Measurements from ENCODE around the gene GPR158.

GPR158 gene

GRCh38 chr10:25522294-25522693, 347.5 kb downstream of the GPR158 start:
- DNase-seq = no peak

DNA sequence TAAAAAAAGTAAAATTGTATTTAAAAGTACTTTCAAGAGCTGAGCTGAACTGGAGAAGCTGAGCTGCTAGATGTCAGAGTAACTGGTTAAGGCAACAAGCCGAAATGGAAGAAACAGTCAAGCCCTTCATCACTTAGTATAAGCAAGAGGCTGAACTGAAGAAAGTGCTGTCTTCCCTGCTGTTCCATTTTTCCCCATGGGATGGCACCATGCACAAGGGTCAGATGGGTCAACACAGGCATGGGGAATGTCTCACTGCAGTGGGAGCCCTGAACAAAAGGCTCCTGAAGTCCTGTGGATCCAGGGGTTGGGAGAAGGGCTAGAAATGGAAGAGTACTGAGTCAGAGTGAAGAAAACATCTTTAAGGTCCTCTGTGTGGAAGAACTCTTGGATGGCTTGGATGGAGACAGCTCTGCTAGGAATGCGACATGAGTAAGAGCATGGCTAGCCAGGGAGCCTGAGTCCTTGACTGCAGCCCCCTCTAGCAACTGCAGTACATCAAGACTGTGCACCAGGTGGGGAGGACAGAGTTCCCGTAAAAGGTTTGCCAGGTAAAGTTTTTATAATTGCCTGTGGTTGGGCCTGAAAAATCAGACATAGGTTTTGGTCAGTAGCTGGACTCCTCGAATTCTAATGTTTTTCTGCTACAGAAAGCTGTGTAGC, 348.3 kb downstream of the GPR158 start:
- peak; percentile 4 for DNase-seq
- in situ Hi-C loops (cut with HindIII; ENCODE audit: low pct_ligation_motif_present, low pct_unique_long_range_greater_than_20kb, low sequenced_read_pairs) = no loop called here

More at GRCh38 chr10:25522294-25522693, 347.5 kb downstream of the GPR158 start:
- in situ Hi-C loops (cut with HindIII; ENCODE audit: low pct_ligation_motif_present, low pct_unique_long_range_greater_than_20kb, low sequenced_read_pairs) = no loop called here

GRCh38 chr10:25530306-25530705, 355.5 kb downstream of the GPR158 start:
- no peak for DNase-seq

GRCh38 chr10:25531457-25532061, 356.8 kb downstream of the GPR158 start:
- no peak for DNase-seq
- in situ Hi-C loops (cut with HindIII; ENCODE audit: low pct_ligation_motif_present, low pct_unique_long_range_greater_than_20kb, low sequenced_read_pairs) = no loop called here

More at GRCh38 chr10:25530306-25530705, 355.5 kb downstream of the GPR158 start:
- in situ Hi-C loops (cut with HindIII; ENCODE audit: low pct_ligation_motif_present, low pct_unique_long_range_greater_than_20kb, low sequenced_read_pairs) = no loop called here

GRCh38 chr10:25532213-25532612, 357.4 kb downstream of the GPR158 start:
- DNase-seq = no peak
- in situ Hi-C loops (cut with HindIII; ENCODE audit: low pct_ligation_motif_present, low pct_unique_long_range_greater_than_20kb, low sequenced_read_pairs) = no loop called here

GRCh38 chr10:25536027-25536426, 361.2 kb downstream of the GPR158 start:
- DNase-seq = no peak
- in situ Hi-C loops (cut with HindIII; ENCODE audit: low pct_ligation_motif_present, low pct_unique_long_range_greater_than_20kb, low sequenced_read_pairs) = no loop called here

- no peak for DNase-seq
- in situ Hi-C loops (cut with HindIII; ENCODE audit: low pct_ligation_motif_present, low pct_unique_long_range_greater_than_20kb, low sequenced_read_pairs) = no loop called here
Observed at GRCh38 chr10:25547382-25547781, 372.6 kb downstream of the GPR158 start.

DNA sequence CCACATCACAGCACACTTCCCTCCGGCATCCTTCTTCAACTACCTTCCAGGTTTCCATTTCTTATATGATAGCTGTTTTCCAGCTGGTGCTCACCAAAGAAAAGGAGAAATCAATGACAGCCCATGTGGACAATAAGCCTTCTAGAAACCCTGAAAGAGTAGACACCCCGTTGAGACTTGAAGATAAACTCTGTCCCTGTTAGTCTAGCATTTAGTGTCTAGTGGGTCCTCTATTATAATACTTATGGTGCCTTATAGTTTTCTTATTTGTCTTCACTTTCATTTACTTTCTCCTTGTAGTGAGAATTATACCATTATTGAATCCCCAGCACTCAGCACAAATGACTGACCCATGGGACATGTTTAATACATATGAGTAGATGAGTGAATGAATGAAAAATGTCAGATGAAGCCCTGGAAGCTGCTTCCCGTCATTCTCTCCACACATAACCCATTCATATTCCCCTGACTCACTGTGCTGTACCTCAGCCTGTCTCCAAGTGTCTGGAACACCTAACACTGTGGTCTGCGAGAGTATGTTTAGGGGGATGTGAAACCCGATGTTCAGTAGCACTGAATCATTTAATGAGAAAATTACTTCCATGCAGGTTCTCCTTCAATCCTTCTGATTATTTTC, 377.6 kb downstream of the GPR158 start:
- DNase-seq = no peak
- in situ Hi-C loops (cut with HindIII; ENCODE audit: low pct_ligation_motif_present, low pct_unique_long_range_greater_than_20kb, low sequenced_read_pairs) = no loop called here

- DNase-seq = no peak
- in situ Hi-C loops (cut with HindIII; ENCODE audit: low pct_ligation_motif_present, low pct_unique_long_range_greater_than_20kb, low sequenced_read_pairs) = no loop called here
Observed at GRCh38 chr10:25555865-25556264, 381.1 kb downstream of the GPR158 start.

DNA sequence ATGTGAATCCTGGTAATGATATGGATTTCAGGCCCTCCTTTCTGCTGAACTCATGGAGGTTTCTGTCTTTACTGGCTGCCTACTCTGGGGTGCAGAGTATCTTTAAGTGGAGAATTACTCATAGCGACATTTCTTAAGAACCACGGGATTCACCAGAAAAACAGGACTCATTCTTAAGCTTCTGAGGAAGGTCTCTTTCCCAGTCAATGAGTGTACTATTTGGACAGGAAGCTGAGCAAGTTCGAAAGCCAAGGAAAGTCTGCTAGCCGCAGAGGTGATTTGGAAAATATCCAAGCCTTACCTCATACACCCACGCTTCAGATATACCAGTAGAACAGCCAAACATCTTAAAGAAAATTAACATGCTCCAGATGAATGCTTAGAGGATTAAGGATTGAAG, 381.7 kb downstream of the GPR158 start:
- in situ Hi-C loops (cut with HindIII; ENCODE audit: low pct_ligation_motif_present, low pct_unique_long_range_greater_than_20kb, low sequenced_read_pairs) = no loop called here
- DNase-seq = no peak

GRCh38 chr10:25557136-25557535, 382.3 kb downstream of the GPR158 start:
- in situ Hi-C loops (cut with HindIII; ENCODE audit: low pct_ligation_motif_present, low pct_unique_long_range_greater_than_20kb, low sequenced_read_pairs) = no loop called here
- no peak for DNase-seq

DNA sequence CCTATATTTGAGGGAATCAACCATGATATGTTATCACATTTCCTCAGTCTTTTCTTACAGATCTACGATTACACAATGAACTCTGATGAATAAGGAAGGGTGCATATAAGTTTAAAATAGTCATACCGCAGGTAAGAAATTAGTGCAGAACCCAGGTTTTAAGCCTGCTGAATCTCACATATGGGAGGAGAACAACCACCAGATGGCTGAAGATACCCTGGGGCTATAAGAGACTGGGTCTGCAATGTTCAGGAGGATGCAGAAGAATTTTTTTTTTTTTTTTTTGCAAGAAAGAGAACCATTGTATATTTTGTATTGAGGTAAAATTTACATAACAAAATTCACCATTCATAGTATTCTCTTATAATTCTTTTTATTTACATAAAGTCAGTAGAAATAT, 387.0 kb downstream of the GPR158 start:
- DNase-seq = no peak
- in situ Hi-C loops (cut with HindIII; ENCODE audit: low pct_ligation_motif_present, low pct_unique_long_range_greater_than_20kb, low sequenced_read_pairs) = no loop called here

DNA sequence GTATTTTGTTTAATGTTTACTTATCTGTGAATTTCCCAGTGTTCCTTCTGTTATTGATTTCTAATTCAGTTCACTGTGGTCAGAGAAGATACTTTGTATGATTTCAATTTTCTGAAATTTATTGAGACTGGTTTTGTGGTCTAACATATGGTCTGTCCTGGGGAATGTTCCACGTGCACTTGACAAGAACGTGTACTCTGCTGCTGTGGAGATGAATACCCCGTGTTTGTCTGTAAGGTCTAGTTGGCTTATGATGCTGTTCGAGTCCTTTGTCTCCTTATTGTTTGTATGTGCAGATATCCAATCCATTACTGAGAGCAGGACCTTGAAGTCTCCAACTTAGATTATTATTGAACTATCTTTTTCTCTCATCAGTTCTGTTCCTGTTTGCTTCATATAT, 387.7 kb downstream of the GPR158 start:
- in situ Hi-C loops (cut with HindIII; ENCODE audit: low pct_ligation_motif_present, low pct_unique_long_range_greater_than_20kb, low sequenced_read_pairs) = no loop called here
- DNase-seq = no peak

GRCh38 chr10:25564351-25564750, 389.6 kb downstream of the GPR158 start:
- DNase-seq = no peak
- in situ Hi-C loops (cut with HindIII; ENCODE audit: low pct_ligation_motif_present, low pct_unique_long_range_greater_than_20kb, low sequenced_read_pairs) = no loop called here

DNA sequence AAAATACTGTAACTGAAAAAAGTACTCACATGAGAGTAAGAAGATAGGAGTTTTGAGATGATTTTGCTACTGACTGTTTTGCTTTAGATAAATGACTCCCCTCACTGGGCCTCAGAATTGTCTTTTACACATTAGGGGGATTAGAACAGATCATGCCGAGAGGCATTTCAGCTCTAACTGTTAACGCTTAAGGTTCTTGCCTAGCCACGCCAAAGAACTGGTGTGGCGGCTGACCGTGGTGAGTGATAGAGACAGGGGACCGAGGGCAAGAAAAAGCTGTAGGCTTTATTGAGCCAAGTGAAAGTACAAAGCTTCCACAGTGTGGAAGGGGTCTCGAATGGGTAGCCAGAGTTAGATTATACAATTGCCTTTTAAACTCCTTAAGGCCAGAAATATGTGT, 390.8 kb downstream of the GPR158 start:
- DNase-seq = no peak
- in situ Hi-C loops (cut with HindIII; ENCODE audit: low pct_ligation_motif_present, low pct_unique_long_range_greater_than_20kb, low sequenced_read_pairs) = no loop called here

- DNase-seq = no peak
- in situ Hi-C loops (cut with HindIII; ENCODE audit: low pct_ligation_motif_present, low pct_unique_long_range_greater_than_20kb, low sequenced_read_pairs) = no loop called here
Observed at GRCh38 chr10:25573316-25573715, 398.5 kb downstream of the GPR158 start.

DNA sequence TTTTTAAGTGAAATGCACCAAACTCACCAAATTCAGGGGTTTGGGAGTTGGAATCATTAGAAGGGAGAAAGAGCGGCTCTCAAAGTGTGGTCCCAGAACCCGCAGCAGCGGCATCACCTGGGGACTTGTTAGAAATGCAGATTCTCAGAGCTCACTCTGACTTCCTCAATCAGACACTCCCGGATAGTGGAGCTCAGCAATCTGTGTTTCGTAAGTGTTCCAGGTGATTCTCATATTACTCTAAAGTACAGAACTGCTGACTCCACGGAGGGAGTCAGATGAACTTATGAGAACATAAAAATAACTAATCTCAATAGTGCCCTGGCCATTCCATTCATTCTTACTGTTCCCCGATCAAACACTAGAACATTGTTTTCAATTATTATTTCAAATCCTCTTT, 400.5 kb downstream of the GPR158 start:
- in situ Hi-C loops (cut with HindIII; ENCODE audit: low pct_ligation_motif_present, low pct_unique_long_range_greater_than_20kb, low sequenced_read_pairs) = no loop called here
- DNase-seq = no peak

DNA sequence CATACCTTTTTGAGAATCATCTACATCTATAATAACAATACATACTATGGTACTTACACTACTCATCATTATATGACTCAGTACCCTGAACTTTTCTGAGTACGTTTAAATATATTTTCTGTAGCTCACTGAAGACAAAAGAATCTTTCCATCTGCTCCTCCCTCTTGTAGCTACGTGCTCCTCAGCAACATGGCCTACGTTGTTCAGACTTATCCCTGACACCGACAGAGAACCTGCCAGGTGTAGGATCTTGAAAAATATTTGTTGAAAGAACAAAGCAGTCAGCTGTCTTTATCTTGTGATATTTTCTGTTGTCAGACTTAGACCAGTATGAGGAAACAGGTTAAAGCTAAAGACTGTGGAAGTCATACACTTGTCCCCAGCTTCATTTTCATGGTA, 403.3 kb downstream of the GPR158 start:
- in situ Hi-C loops (cut with HindIII; ENCODE audit: low pct_ligation_motif_present, low pct_unique_long_range_greater_than_20kb, low sequenced_read_pairs) = no loop called here
- DNase-seq = no peak

DNA sequence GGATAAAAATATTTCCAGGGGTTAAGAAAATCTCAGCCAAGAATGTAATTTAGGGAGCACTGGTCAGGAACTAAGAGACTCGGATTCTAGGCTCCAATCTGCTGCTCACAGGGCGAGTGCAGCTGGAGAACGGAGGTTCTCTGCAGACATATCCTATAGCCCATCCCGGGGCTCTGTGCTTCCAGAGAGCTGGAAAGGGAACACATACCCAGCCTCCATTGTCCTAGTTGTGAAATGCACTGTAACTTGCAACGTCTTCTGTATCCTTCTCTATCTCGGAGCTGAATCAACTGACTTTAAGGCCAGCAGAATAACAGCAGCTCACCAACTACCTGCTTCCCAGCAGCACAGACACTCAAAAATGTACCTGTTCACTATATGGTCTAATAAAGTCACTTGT, 408.2 kb downstream of the GPR158 start:
- in situ Hi-C loops (cut with HindIII; ENCODE audit: low pct_ligation_motif_present, low pct_unique_long_range_greater_than_20kb, low sequenced_read_pairs) = no loop called here
- no peak for DNase-seq

- in situ Hi-C loops (cut with HindIII; ENCODE audit: low pct_ligation_motif_present, low pct_unique_long_range_greater_than_20kb, low sequenced_read_pairs) = no loop called here
- DNase-seq = no peak
Observed at GRCh38 chr10:25600651-25601050, 425.9 kb downstream of the GPR158 start.
